ENCODE measurements around the gene HDGFL2. TPM values are rescaled to one million over a fixed set of nuclear protein-coding genes. Genes with fewer than 3 reads are reported as not detected.
A peak's percentile ranks its signal among the peaks of the same experiment; 100 is the strongest.

The HDGFL2 gene
- total RNA-seq, 2 donors from 2014 or later, result 24.9 to 33.6 TPM

DNA sequence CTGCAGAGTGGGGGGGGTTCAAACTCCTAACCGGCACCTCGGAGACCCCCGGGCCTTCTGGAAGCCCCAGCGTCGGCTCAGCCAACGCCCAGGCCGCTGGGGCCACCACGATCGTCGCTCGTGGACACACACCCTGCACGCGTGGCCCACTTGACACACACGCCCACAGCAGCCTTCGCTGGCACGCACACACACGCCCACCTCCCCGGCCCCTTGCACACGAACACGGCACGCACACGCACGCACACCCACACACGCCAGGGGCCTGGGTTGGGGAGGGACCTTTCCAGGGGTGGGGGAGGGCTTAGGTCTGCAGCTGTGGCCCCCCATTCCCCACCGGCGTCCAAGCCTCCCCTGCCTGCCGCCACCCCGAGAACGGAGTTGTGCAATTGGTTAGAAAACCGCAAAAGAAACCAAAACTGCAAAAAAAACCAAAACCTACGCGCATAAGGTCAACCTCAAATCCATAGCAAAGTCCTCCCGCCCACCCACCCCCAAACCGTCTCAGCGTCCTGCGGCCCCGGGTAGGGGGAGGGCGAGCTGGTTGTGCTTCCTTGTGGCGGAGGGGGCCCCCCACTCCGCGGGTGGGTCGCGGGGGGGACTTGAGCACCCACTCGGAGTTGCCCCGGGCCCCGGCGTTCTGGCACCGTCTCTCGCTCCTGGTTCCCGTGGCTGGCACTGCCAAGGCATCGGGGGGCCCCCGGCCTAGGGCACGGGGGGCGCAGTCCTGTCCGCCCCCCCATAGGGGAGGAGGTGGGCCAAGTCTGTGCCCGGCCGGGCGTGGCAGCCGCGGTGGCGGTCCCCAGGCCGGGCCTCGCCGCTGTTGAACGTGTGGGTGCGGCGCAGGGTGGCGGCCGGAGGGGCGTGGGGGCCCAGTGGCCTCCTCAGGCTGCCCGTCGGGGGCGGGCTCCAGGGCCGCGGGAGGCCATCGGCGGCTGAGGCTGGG, 71.1 kb downstream of the HDGFL2 start:
- Histone ChIP-seq H3K27me3 (no peaks in the 10 kb centered on the region), H3K27ac (no peak overlapping the region), H3K4me1 (peaks cover 43% of the 10 kb centered on the region), H3K4me3 (no peak overlapping the region), H3K36me3 (replicated peaks in 1 of 2; ENCODE audit: insufficient read depth in 1 of 2, low read depth in 2 of 2) (no peaks in the 10 kb centered on the region), H3K9me3 (no peaks in the 10 kb centered on the region)
- TF ChIP-seq, protein P1, sequence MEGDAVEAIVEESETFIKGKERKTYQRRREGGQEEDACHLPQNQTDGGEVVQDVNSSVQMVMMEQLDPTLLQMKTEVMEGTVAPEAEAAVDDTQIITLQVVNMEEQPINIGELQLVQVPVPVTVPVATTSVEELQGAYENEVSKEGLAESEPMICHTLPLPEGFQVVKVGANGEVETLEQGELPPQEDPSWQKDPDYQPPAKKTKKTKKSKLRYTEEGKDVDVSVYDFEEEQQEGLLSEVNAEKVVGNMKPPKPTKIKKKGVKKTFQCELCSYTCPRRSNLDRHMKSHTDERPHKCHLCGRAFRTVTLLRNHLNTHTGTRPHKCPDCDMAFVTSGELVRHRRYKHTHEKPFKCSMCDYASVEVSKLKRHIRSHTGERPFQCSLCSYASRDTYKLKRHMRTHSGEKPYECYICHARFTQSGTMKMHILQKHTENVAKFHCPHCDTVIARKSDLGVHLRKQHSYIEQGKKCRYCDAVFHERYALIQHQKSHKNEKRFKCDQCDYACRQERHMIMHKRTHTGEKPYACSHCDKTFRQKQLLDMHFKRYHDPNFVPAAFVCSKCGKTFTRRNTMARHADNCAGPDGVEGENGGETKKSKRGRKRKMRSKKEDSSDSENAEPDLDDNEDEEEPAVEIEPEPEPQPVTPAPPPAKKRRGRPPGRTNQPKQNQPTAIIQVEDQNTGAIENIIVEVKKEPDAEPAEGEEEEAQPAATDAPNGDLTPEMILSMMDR (IDR thresholded peaks at IDR 0.05), result no peak
- TF ChIP-seq POLR2A (IDR thresholded peaks at IDR 0.05), result no peak
- no peak for DNase-seq
- 85 to 94% methylated on average over 45 to 46 of the region's 77 CpGs for WGBS, 2 donors
- ATAC-seq, result no peak
- intact Hi-C loops (cut with DNase I), result no loop called here

DNA sequence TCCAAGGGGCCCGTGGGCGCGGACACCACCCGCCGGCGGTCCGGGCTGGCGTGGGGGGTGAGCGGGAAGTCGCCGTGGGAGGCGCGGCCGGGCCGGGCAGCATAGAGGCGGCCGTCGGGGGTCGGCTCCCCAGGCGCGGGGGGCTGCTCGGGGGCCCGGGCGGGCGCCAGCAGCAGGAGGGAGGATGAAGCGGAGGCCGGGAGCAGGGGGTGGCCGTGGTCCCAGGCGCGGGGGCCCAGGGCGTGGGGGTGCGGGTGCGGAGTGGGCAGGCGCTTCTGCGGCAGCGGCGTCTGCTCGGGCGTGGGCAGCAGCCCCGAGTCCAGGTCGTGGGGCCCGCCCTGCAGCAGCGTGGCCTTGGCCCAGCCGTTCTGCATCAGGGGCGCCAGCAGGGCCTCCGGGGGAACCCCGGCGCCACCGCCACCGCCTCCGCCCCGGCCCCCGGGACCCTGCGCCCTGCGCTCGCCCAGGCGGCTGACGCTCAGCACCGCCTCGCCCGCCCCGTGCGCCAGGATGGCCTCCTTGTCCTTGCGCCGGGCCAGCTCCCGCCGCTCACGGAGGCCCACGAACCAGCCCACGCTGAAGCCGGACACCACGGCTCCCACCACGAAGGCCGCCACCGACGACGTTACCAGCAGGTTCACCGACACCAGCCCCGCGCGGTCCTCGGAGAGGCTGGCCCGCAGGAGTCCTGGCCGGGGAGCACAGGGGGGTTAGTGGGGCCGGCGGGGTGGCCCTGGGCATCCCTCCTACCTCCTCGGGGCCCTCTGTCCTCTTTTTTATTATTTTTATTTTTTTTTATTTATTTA, 71.9 kb downstream of the HDGFL2 start:
- H3K27ac ChIP-seq, result no peak overlapping the region
- H3K4me3 ChIP-seq, result no peak overlapping the region
- DNase-seq, result no peak
- H3K36me3 ChIP-seq (replicated peaks in 1 of 2; ENCODE audit: insufficient read depth in 1 of 2, low read depth in 2 of 2), result no peaks in the 10 kb centered on the region
- no peaks in the 10 kb centered on the region for H3K9me3 ChIP-seq
- intact Hi-C loops (cut with DNase I), result no loop called here
- 91 to 97% methylated on average over 49 to 58 of the region's 87 CpGs for WGBS, 2 donors
- H3K27me3 ChIP-seq, result no peaks in the 10 kb centered on the region
- no peak for ATAC-seq
- H3K4me1 ChIP-seq, result peaks cover 35% of the 10 kb centered on the region
- TF ChIP-seq POLR2A (IDR thresholded peaks at IDR 0.05), result no peak
- TF ChIP-seq, protein P1 (IDR thresholded peaks at IDR 0.05), result no peak

DNA sequence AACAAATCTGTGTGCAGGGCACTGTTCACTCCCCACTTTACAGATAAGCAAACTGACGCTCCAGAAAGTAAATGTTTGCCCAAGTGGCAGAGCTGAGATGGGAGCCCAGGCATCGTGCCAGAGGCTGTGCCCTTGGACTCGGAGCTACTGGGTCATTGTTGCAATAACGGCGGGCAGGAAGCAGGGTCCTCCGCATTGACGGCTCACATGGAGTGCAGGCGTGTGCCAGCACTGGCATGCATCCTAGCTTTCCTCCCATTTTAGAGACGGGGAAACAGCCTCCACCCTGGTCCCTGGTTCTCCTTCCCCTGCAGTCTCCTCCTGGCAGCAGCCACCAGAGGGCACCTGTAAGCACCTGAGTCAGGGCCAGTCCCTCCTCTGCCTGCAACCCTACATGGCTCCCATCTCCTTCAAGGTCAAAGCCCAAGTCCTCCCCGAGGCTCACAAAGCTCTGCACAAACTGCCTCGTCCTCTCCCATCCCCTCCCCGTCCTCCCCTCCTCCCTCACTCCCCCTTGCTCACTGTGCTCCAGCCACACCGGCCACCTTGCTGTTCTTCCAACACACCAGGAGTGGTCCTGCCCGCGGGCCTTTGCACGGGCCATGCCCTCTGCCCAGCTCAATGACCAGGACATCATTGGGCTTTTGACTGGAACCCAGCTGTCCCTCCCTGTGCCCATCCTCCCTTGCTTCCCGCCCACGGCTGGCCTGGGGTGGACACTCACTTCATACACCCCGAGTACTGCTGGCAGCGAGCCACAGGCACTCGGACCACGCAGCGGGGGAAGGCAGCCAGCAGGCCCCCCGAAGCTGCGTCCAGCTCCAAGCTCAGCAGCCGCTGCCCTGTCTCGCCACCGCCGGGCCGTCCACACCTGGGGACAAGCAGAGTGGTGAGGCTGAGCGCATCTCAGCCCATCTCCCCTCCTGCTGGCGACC, 75.5 kb downstream of the HDGFL2 start:
- intact Hi-C loops (cut with DNase I), result no loop called here
- ATAC-seq, result peak; percentile 91
- Histone ChIP-seq H3K4me1 (peaks cover 9% of the 10 kb centered on the region), H3K9me3 (no peaks in the 10 kb centered on the region), H3K4me3 (no peak overlapping the region), H3K27ac (peak overlapping the region in 1 of 4 donors; percentile 12), H3K27me3 (no peaks in the 10 kb centered on the region), H3K36me3 (replicated peaks in 1 of 2; ENCODE audit: insufficient read depth in 1 of 2, low read depth in 2 of 2) (no peaks in the 10 kb centered on the region)
- DNase-seq, result peak; percentile 67 to 91 (median 74)
- WGBS, 2 donors, result 34 to 48% methylated on average over 17 to 26 of the region's 32 CpGs
- TF ChIP-seq, protein P1 (IDR thresholded peaks at IDR 0.05), result peak in 5 of 7 experiments; percentile 16 to 70 (median 28)
- TF ChIP-seq POLR2A (IDR thresholded peaks at IDR 0.05), result no peak

DNA sequence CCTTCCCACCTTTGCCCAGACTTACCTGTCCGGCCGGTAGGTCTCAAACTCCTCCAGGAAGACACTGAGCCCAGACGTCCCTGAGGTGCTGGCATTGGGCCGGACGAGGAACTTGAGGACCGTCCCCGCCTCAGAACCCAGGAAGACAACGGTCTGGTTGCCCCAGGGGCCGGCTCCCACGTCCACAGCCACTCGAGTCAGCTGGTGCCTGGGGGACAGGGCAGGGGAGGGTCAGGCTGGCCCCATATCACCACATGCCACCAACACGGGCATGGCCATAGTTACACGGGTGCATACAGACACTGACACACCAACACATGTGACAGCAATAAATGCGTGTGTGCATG, 76.1 kb downstream of the HDGFL2 start:
- WGBS, 2 donors, result 64% methylated on average over 11 of the region's 14 CpGs; no CpG with 5 or more reads in 1 of the 2 donors
- Histone ChIP-seq H3K9me3 (no peaks in the 10 kb centered on the region), H3K4me3 (no peak overlapping the region), H3K4me1 (peaks cover 9% of the 10 kb centered on the region), H3K36me3 (replicated peaks in 1 of 2; ENCODE audit: insufficient read depth in 1 of 2, low read depth in 2 of 2) (no peaks in the 10 kb centered on the region), H3K27ac (no peak overlapping the region), H3K27me3 (no peaks in the 10 kb centered on the region)
- no peak for ATAC-seq
- no peak for DNase-seq
- intact Hi-C loops (cut with DNase I), result no loop called here
- TF ChIP-seq, protein P1 (IDR thresholded peaks at IDR 0.05), result no peak
- no peak for TF ChIP-seq POLR2A (IDR thresholded peaks at IDR 0.05)
